Progenitor cell of endocrine pancreas (in vitro differentiated cells): ENCODE data around the gene URB1. TPM values are rescaled to one million over a fixed set of nuclear protein-coding genes. Genes with fewer than 3 reads are reported as not detected.

Source experiments
- DNase-seq: peaks from one replicate; pipeline ENCODE4 v3.0.0; 2021; ENCODE audit warnings: low spot score; ENCODE audit not compliant: unreplicated experiment
- H3K27ac Mint-ChIP-seq: 2 replicates; pipeline ENCODE4 v1.8.0; 2021; ENCODE audit warnings: mild to moderate bottlenecking, moderate library complexity, mixed read lengths
- H3K27me3 Mint-ChIP-seq: 2 replicates; pipeline ENCODE4 v1.8.0; 2021; ENCODE audit warnings: mixed read lengths
- H3K36me3 Mint-ChIP-seq: 2 replicates; pipeline ENCODE4 v1.8.0; 2022; ENCODE audit warnings: mixed read lengths; ENCODE audit not compliant: insufficient read depth
- H3K4me1 Mint-ChIP-seq: 2 replicates; pipeline ENCODE4 v1.8.0; 2021; ENCODE audit warnings: low read depth, mixed read lengths
- H3K4me3 Mint-ChIP-seq: 2 replicates; pipeline ENCODE4 v1.8.0; 2021; ENCODE audit warnings: low read depth, mild to moderate bottlenecking, moderate library complexity, mixed read lengths
- H3K9me3 Mint-ChIP-seq: 2 replicates; pipeline ENCODE4 v1.8.0; 2021; ENCODE audit warnings: low read depth, mixed read lengths
- CTCF ChIP-seq: fragments of 200-600 bp; sonication (generic); IDR thresholded peaks from one replicate; pipeline ENCODE4 v1.5.0; 2021; ENCODE audit warnings: antibody characterized with exemption, mild to moderate bottlenecking; ENCODE audit not compliant: unreplicated experiment
- total RNA-seq: library from RNA; stranded (reverse); gene quantifications from 2 replicates; pipeline ENCODE4 v1.2.1, GENCODE V29; 2021

Gene URB1
- total RNA-seq, 1 donor from 2014 or later = 17.1 TPM

GRCh38 chr21:32308696-32309095, 84.1 kb downstream of the URB1 start:
- no peak for TF ChIP-seq CTCF
- no peaks in the 10 kb centered on the region for H3K27me3 Mint-ChIP-seq
- H3K27ac Mint-ChIP-seq = no peak overlapping the region
- no peak overlapping the region for H3K4me3 Mint-ChIP-seq
- no peaks in the 10 kb centered on the region for H3K4me1 Mint-ChIP-seq
- peaks cover 8% of the 10 kb centered on the region for H3K36me3 Mint-ChIP-seq
- H3K9me3 Mint-ChIP-seq = no peaks in the 10 kb centered on the region
- DNase-seq = no peak

GRCh38 chr21:32307706-32308105, 85.1 kb downstream of the URB1 start:
- Mint-ChIP-seq H3K9me3 (no peaks in the 10 kb centered on the region), H3K4me1 (no peaks in the 10 kb centered on the region), H3K27ac (no peak overlapping the region), H3K36me3 (peaks cover 10% of the 10 kb centered on the region), H3K27me3 (no peaks in the 10 kb centered on the region), H3K4me3 (no peak overlapping the region)
- TF ChIP-seq CTCF = no peak
- no peak for DNase-seq

GRCh38 chr21:32306021-32306780, 86.6 kb downstream of the URB1 start:
- no peak overlapping the region for H3K4me3 Mint-ChIP-seq

GRCh38 chr21:32304998-32305397, 87.8 kb downstream of the URB1 start:
- TF ChIP-seq CTCF = no peak
- H3K9me3 Mint-ChIP-seq = no peaks in the 10 kb centered on the region
- peaks cover 17% of the 10 kb centered on the region for H3K36me3 Mint-ChIP-seq
- no peak overlapping the region for H3K27ac Mint-ChIP-seq
- no peak for DNase-seq
- no peaks in the 10 kb centered on the region for H3K27me3 Mint-ChIP-seq
- H3K4me3 Mint-ChIP-seq = no peak overlapping the region
- H3K4me1 Mint-ChIP-seq = peaks cover 5% of the 10 kb centered on the region

More at GRCh38 chr21:32306021-32306780, 86.6 kb downstream of the URB1 start:
- H3K4me1 Mint-ChIP-seq = peaks cover 4% of the 10 kb centered on the region
- peak; percentile 57 for TF ChIP-seq CTCF
- no peak overlapping the region for H3K27ac Mint-ChIP-seq
- H3K9me3 Mint-ChIP-seq = no peaks in the 10 kb centered on the region
- H3K36me3 Mint-ChIP-seq = peaks cover 14% of the 10 kb centered on the region
- H3K27me3 Mint-ChIP-seq = no peaks in the 10 kb centered on the region
- peak; percentile 17 for DNase-seq

- Mint-ChIP-seq H3K4me1 (peaks cover 5% of the 10 kb centered on the region), H3K27ac (no peak overlapping the region)
Observed at GRCh38 chr21:32303385-32303784, 89.4 kb downstream of the URB1 start.

More at GRCh38 chr21:32303385-32303784, 89.4 kb downstream of the URB1 start:
- Mint-ChIP-seq H3K36me3 (peaks cover 18% of the 10 kb centered on the region), H3K9me3 (no peaks in the 10 kb centered on the region), H3K4me3 (no peak overlapping the region), H3K27me3 (no peaks in the 10 kb centered on the region)
- no peak for TF ChIP-seq CTCF
- no peak for DNase-seq
